MM.1S (cell line): Measurements from ENCODE around the gene ADGRD1.

Experiments used
- CTCF ChIP-seq: fragments of 300-600 bp; sonication (generic); IDR thresholded peaks from 2 replicates; pipeline ENCODE4 v1.5.1; 2016; ENCODE audit warnings: antibody characterized with exemption, low read length, mixed read lengths
- EZH2 ChIP-seq: fragments of 300-600 bp; sonication (generic); optimal IDR thresholded peaks from 2 replicates; pipeline ENCODE3; 2017; ENCODE audit warnings: low read depth, mild to moderate bottlenecking, antibody characterized with exemption, low read length, mixed read lengths
- EZH2phosphoT487 ChIP-seq: fragments of 300-600 bp; sonication (generic); IDR thresholded peaks from 2 replicates; pipeline ENCODE4 v1.6.1; 2018; ENCODE audit warnings: antibody characterized with exemption, low read length

DNA sequence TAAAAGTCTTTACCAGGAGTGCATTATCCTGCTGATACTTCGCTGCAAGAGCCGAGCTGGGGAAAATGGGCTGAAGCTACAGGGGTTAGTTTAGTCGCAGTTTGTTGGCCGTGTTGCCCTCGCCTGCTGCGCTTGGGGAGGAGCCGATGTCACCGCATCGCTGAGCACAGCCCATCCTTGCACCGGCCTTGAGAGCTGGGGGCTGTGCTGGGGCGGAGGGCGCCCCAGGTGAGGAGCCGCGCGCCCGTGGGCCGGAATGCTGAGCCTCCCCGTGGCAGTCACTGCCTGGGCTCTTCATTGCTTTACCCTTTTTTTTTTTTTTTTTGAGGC is 50.0 kb downstream of the ADGRD1 start:
- TF ChIP-seq EZH2phosphoT487 (no peak), CTCF (no peak), EZH2 (no peak)
